Measurements from ENCODE around the gene GRIK2. TPM values are rescaled to one million over a fixed set of nuclear protein-coding genes. Genes with fewer than 3 reads are reported as not detected.

GRIK2 gene
- total and polyA plus RNA-seq, 9 donors, result 0.12 to 4.1 (median 0.89) TPM; not detected in 1

DNA sequence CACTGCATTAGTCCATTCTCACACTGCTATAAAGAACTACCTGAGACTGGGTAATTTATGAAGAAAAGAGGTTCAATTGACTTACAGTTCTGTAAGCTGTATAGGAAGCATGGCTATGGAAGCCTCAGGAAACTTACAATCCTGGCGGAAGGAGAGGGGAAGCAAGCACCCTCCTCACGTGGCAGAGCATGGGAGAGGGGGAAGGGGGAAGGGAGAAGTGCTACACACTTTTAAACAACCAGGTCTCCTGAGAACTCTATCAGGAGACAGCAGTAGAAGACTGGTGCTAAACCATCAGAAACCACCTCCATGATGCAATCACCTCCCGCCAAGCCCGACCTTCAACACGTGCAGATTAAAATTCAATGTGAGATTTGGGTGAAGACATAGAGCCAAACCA, 494.0 kb downstream of the GRIK2 start:
- Histone ChIP-seq H3K4me1 (ENCODE audit: insufficient read depth) (no peaks in the 10 kb centered on the region), H3K9me3 (no peaks in the 10 kb centered on the region), H3K27me3 (no peaks in the 10 kb centered on the region), H3K36me3 (no peaks in the 10 kb centered on the region), H3K27ac (no peak overlapping the region), H3K4me3 (no peak overlapping the region)
- intact Hi-C loops (cut with DNase I), result no loop called here
- no peak for TF ChIP-seq EP300 (IDR thresholded peaks at IDR 0.05)
- TF ChIP-seq, protein P1, sequence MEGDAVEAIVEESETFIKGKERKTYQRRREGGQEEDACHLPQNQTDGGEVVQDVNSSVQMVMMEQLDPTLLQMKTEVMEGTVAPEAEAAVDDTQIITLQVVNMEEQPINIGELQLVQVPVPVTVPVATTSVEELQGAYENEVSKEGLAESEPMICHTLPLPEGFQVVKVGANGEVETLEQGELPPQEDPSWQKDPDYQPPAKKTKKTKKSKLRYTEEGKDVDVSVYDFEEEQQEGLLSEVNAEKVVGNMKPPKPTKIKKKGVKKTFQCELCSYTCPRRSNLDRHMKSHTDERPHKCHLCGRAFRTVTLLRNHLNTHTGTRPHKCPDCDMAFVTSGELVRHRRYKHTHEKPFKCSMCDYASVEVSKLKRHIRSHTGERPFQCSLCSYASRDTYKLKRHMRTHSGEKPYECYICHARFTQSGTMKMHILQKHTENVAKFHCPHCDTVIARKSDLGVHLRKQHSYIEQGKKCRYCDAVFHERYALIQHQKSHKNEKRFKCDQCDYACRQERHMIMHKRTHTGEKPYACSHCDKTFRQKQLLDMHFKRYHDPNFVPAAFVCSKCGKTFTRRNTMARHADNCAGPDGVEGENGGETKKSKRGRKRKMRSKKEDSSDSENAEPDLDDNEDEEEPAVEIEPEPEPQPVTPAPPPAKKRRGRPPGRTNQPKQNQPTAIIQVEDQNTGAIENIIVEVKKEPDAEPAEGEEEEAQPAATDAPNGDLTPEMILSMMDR (IDR thresholded peaks at IDR 0.05), result no peak
- WGBS, 3 donors, result 54 to 87% (median 59%) methylated on average over 5 of the region's 5 CpGs
- DNase-seq, result no peak

DNA sequence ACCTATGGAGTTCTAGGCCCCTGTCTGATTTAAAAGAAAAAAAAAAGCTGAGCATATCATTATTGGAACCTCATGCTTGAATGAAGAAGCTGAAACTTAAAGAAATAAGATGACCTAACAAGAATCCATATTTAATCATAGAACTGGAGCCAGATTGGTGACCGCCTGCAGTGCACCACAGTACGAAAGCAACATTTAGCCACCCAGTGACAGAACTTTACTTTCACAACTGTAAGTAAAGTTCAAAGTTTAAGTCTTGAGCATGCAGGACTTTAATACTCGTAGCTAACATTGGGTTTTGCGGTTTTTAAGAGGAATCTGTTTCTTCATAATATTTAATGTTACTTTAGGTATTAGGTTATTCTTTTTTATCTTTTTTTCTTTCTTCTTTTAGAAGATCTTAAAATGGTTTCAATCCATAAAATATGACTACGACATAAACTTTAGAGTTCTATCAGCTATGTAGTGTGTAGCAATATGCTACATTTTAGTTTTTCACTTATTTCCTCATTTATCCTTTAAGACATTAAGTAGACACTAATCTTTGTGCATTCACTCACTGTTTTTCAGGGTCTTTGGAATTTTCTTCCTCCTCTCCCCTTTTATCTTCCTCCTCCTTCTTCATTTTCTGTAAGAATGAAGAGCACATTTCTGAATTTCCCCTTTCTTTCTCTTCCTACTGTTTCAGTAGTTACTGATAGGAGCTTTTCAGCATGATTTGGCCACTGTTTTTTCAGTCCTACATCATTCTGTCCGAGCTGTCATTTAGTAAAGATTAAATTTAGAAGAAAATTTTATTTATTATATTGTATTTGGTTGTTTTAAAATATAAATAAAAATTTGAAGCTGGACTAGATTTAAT, 514.1 kb downstream of the GRIK2 start:
- Histone ChIP-seq H3K9me3 (no peaks in the 10 kb centered on the region), H3K4me1 (ENCODE audit: insufficient read depth) (no peaks in the 10 kb centered on the region), H3K27me3 (no peaks in the 10 kb centered on the region), H3K27ac (no peak overlapping the region), H3K36me3 (no peaks in the 10 kb centered on the region), H3K4me3 (no peak overlapping the region)
- no peak for DNase-seq
- no peak for TF ChIP-seq EP300 (IDR thresholded peaks at IDR 0.05)
- TF ChIP-seq, protein P1 (IDR thresholded peaks at IDR 0.05), result no peak
- no peak for TF ChIP-seq POLR2A (IDR thresholded peaks at IDR 0.05)
- intact Hi-C loops (cut with DNase I), result no loop called here
- WGBS, 3 donors, result 94 to 96% (median 94%) methylated on average over 6 of the region's 6 CpGs

DNA sequence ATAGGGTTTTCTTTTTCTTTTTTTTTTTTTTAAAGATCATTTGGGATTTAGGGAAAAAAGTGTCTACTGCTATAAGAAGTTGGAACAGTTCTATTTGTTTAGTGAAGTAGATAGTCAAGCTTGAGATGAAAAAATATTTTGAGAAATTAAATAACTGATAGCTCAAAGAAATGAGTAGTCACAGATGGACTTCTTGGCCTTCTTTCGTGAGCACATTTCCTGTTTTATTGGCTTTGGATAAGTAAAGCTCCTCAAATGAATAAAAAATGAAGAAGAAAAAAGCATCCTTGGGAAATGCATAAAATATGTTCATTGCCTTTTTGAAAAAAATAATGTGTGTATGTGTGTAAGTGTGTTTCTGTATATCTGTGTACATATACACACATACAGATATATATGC, 515.9 kb downstream of the GRIK2 start:
- H3K27ac ChIP-seq, result no peak overlapping the region
- no peak for DNase-seq
- no peaks in the 10 kb centered on the region for H3K4me1 ChIP-seq (ENCODE audit: insufficient read depth)
- intact Hi-C loops (cut with DNase I), result no loop called here
- H3K9me3 ChIP-seq, result no peaks in the 10 kb centered on the region
- no peaks in the 10 kb centered on the region for H3K27me3 ChIP-seq
- TF ChIP-seq, protein P1 (IDR thresholded peaks at IDR 0.05), result no peak
- TF ChIP-seq EP300 (IDR thresholded peaks at IDR 0.05) (no peak), POLR2A (IDR thresholded peaks at IDR 0.05) (no peak)
- no peak overlapping the region for H3K4me3 ChIP-seq
- H3K36me3 ChIP-seq, result no peaks in the 10 kb centered on the region
- WGBS, 3 donors, result 2 to 10% (median 9%) methylated on average over 1 of the region's 1 CpG

DNA sequence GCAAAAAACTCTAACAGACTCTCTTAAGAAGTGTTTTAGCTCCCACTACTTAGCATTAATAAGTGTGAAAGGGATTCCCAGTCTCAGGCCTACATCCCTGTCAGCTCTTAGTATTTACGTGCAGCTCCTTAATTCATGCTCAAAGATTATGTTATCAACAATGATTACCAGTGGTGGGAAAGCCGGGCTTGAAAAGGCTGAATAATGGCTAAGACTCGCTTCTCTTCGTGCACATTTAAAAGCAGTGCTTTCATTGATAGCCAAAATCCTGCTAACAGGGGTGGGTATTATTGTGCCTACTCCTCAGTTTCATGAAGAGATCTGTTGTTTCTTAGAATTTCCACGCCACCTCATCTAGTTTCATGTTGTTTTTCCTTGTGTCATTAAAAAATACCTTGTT, 518.8 kb downstream of the GRIK2 start:
- no peak overlapping the region for H3K27ac ChIP-seq
- 82 to 91% (median 86%) methylated on average over 5 of the region's 5 CpGs for WGBS, 3 donors
- no peak for DNase-seq
- TF ChIP-seq EP300 (IDR thresholded peaks at IDR 0.05) (no peak), POLR2A (IDR thresholded peaks at IDR 0.05) (no peak)
- TF ChIP-seq, protein P1 (IDR thresholded peaks at IDR 0.05), result no peak
- H3K27me3 ChIP-seq, result no peaks in the 10 kb centered on the region
- no peaks in the 10 kb centered on the region for H3K9me3 ChIP-seq
- no peaks in the 10 kb centered on the region for H3K36me3 ChIP-seq
- no peaks in the 10 kb centered on the region for H3K4me1 ChIP-seq (ENCODE audit: insufficient read depth)
- H3K4me3 ChIP-seq, result no peak overlapping the region
- intact Hi-C loops (cut with DNase I), result no loop called here

All from ovary (tissue), 9 donors.